GM12878 (cell line): ENCODE results near the gene ZNF423. TPM values are rescaled to one million over a fixed set of nuclear protein-coding genes. Genes with fewer than 3 reads are reported as not detected.

Experiments used
- ATAC-seq: fragments of 200-7000 bp; cut with Tn5 transposase; 3 replicates; pipeline ENCODE4 v1.9.1; 2020; ENCODE audit warnings: mild to moderate bottlenecking, moderate library complexity
- BruUV-seq: library from RNA; stranded (reverse); fragments of 400-500 nt; replicated peaks from 2 replicates; lab custom pipeline; 2021; lab: Mats Ljungman, UMichigan
- CTCF ChIA-PET: fragments of 300-600 bp; sonication (Branson Sonifier 250); formaldehyde crosslinking; extraction: SDS; loops from one replicate; lab custom pipeline; 2021; ENCODE audit warnings: inconsistent platforms; lab: Yijun Ruan, JAX
- POLR2A ChIA-PET: fragments of 350-600 bp; formaldehyde crosslinking; extraction: SDS; loops from one replicate; lab custom pipeline; 2021; ENCODE audit warnings: inconsistent platforms; lab: Charles Lee
- RAD21 ChIA-PET: fragments of 300-600 bp; sonication (Branson Sonifier 250); formaldehyde crosslinking; loops from one replicate; lab custom pipeline; 2023; ENCODE audit warnings: antibody characterized with exemption; ENCODE audit not compliant: unreplicated experiment; lab: Charles Lee
- SMC1A ChIA-PET: fragments of 300-600 bp; sonication (Branson Sonifier 250); formaldehyde crosslinking; loops from one replicate; lab custom pipeline; 2023; ENCODE audit not compliant: unreplicated experiment, uncharacterized antibody; lab: Charles Lee
- DNase-seq: peaks from one replicate; pipeline ENCODE4 v3.0.0-alpha.2; 2011; ENCODE audit warnings: low read depth, low spot score
- FAIRE-seq: peaks from 3 replicates; lab custom pipeline; 2011; peaks lifted over from hg19 to GRCh38; lab: Jason Lieb, UNC
- H2AFZ ChIP-seq: 2 replicates; pipeline ENCODE4 v1.6.0; 2011; ENCODE audit warnings: low read depth, low read length, control low read depth; ENCODE audit not compliant: control insufficient read depth
- H3K27ac ChIP-seq: 2 replicates; pipeline ENCODE4 v1.5.1; 2011; ENCODE audit warnings: control low read depth; ENCODE audit not compliant: control insufficient read depth, insufficient read depth
- H3K27me3 ChIP-seq, 2 experiments: replicated peaks in 1 of 2; 2 replicates each; pipeline versions ENCODE4 v1.6.0 to v1.6.1; 2011; ENCODE audit warnings: low read length in 1 of 2; ENCODE audit not compliant: control insufficient read depth in 2 of 2, insufficient read depth in 2 of 2
- H3K36me3 ChIP-seq, 2 experiments: 2 replicates each; pipeline ENCODE4 v1.5.1; 2011; ENCODE audit warnings: low read length in 1 of 2; ENCODE audit not compliant: control insufficient read depth in 2 of 2, insufficient read depth in 2 of 2
- H3K4me1 ChIP-seq: 2 replicates; pipeline ENCODE4 v1.6.1; 2011; ENCODE audit warnings: mild to moderate bottlenecking, low read length, moderate library complexity, mixed read lengths; ENCODE audit not compliant: control insufficient read depth, insufficient read depth
- H3K4me2 ChIP-seq: 2 replicates; pipeline ENCODE4 v1.6.0; 2011; ENCODE audit warnings: control low read depth; ENCODE audit not compliant: control insufficient read depth, insufficient read depth
- H3K4me3 ChIP-seq: fragments of 200-600 bp; sonication (generic); 2 replicates; pipeline ENCODE4 v1.5.1; 2016
- H3K79me2 ChIP-seq: 2 replicates; pipeline ENCODE4 v1.6.0; 2011; ENCODE audit warnings: low read length; ENCODE audit not compliant: control insufficient read depth, insufficient read depth
- H3K9ac ChIP-seq: 2 replicates; pipeline ENCODE4 v1.8.0; 2011; ENCODE audit warnings: low read length, control low read depth, mixed read lengths; ENCODE audit not compliant: control insufficient read depth, insufficient read depth
- H3K9me3 ChIP-seq: replicated peaks from 3 replicates; pipeline ENCODE4 v1.5.1; 2011; ENCODE audit warnings: mild to moderate bottlenecking, low read length; ENCODE audit not compliant: control insufficient read depth, insufficient read depth
- H4K20me1 ChIP-seq: 2 replicates; pipeline ENCODE4 v1.6.0; 2011; ENCODE audit not compliant: control insufficient read depth, insufficient read depth
- GATAD2B ChIP-seq: fragments of 450-650 bp; conservative IDR thresholded peaks from 2 replicates; pipeline ENCODE4 v1.6.1; 2017; ENCODE audit warnings: low read depth, mild to moderate bottlenecking, moderate library complexity
- HDAC2 ChIP-seq: fragments of 200-600 bp; sonication (generic); IDR thresholded peaks from 2 replicates; pipeline ENCODE4 v1.6.1; 2017
- KDM1A ChIP-seq: fragments of 200-600 bp; sonication (generic); IDR thresholded peaks from 2 replicates; pipeline ENCODE4 v1.6.1; 2016; ENCODE audit warnings: borderline replicate concordance
- MEF2A ChIP-seq: IDR thresholded peaks from 2 replicates; pipeline ENCODE4 v1.6.1; 2011; ENCODE audit warnings: low read depth, mild to moderate bottlenecking, low read length, moderate library complexity; ENCODE audit not compliant: insufficient read depth
- PML ChIP-seq: IDR thresholded peaks from 2 replicates; pipeline ENCODE4 v1.6.1; 2012; ENCODE audit warnings: low read length, inconsistent platforms
- RFX5 ChIP-seq: IDR thresholded peaks from 2 replicates; pipeline ENCODE4 v1.6.1; 2011; ENCODE audit warnings: low read depth, low read length, improper control_type of control experiment
- SREBF1 ChIP-seq: IDR thresholded peaks from 2 replicates; pipeline ENCODE4 v1.6.1; 2012; ENCODE audit warnings: mild to moderate bottlenecking, low read length
- TAF1 ChIP-seq: IDR thresholded peaks from 2 replicates; pipeline ENCODE4 v1.6.1; 2011; ENCODE audit warnings: mild to moderate bottlenecking, low read depth, low read length, borderline replicate concordance
- TCF7 ChIP-seq: IDR thresholded peaks from 2 replicates; pipeline ENCODE4 v1.6.1; 2014; ENCODE audit warnings: antibody characterized with exemption, borderline replicate concordance
- ZNF24 ChIP-seq: fragments of 450-650 bp; IDR thresholded peaks from 2 replicates; pipeline ENCODE4 v1.6.1; 2017; ENCODE audit warnings: antibody characterized with exemption, mild to moderate bottlenecking
- WGBS: methylation state at CpG from one replicate; pipeline ENCODE4 v1.1.6; 2016; ENCODE audit warnings: low lambda C conversion rate; ENCODE audit not compliant: insufficient replicate concordance, insufficient coverage; ENCODE audit errors: missing lambda C conversion rate; 5-methylcytosine and 5-hydroxymethylcytosine counted together
- in situ Hi-C: fragments of 300-500 bp; cut with MboI; formaldehyde crosslinking; loops from 9 replicates; pipeline ENCODE4 v1.14.3; 2018; ENCODE audit warnings: mixed read lengths
- intact Hi-C: fragments of 100-400 bp; cut with micrococcal nuclease; formaldehyde crosslinking; loops from one replicate; pipeline ENCODE4 v1.14.2; 2022; ENCODE audit not compliant: unreplicated experiment
- polyA plus RNA-seq, 11 experiments: library from polyadenylated mRNA; depleted of rRNA in 4 of 11; unstranded in 6 of 11; stranded (reverse) in 5 of 11; fragments of >200 nt; fragmentation: Nextera tagmentation in 4 of 11; fragmentation: Illumina TruSeq in 1 of 11; extraction: Ambion mirVana in 4 of 11; extraction: Trizol in 1 of 11; gene quantifications; 1 replicate in 1 of 11; 2 replicates in 10 of 11; pipeline versions ENCODE4 v1.2.1 to v1.2.3, GENCODE V29; 2011 to 2016; ENCODE audit warnings: inconsistent platforms in 2 of 11, missing spikeins in 2 of 11, low read depth in 1 of 11
- total RNA-seq, 4 experiments: library from RNA; depleted of rRNA in 3 of 4; stranded (reverse); fragments of >200 nt in 3 of 4; fragmentation: Illumina TruSeq in 1 of 4; extraction: Trizol in 1 of 4; gene quantifications; 2 replicates each; pipeline versions ENCODE4 v1.2.1 to v1.2.3, GENCODE V29; 2013 to 2021
- TF ChIP-seq, protein P1 (sequence below): IDR thresholded peaks from 2 replicates; pipeline ENCODE4 v1.6.1; 2012; ENCODE audit warnings: low read depth, low read length, improper control_type of control experiment
- TF ChIP-seq, protein P2 (sequence below): fragments of 450-650 bp; IDR thresholded peaks from 2 replicates; pipeline ENCODE4 v1.6.1; 2016; ENCODE audit warnings: mild to moderate bottlenecking

The ZNF423 gene
- total and polyA plus RNA-seq, 10 of the 15 experiments (the other 5 are each of a cell fraction or from before 2014, with no cell fraction given) = 0.03 to 0.64 (median 0.10) TPM

DNA sequence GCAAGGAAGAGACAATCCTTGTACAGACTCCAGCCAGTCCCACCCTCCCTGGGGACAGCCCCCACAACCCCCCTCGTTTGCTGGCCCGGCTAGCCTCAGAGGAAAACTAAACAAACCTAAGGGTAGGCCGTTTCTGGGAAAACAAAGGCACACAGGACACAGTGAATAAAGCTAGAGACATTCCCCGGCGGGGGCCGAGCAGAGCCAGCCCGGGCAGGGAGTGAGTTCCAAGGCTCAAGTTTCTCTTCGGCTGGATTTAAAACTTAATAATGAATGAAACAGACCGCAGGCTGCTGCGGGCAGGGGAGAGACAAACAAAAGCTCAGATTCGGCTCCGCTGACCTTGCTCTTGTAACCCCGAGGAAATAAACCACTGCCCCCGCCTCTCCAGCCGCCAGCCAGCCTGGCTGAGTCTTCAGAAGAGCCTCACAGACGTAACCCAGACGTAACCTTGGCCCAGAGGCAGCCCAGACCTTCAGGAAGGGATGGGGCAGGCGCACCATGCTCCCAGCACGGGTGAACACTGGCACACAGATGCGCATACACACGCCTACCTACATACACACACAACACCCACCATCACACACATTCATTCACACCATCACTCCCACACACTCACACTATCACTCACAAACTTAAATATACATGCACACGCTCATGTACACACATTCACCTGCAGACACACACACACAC lies 216.0 kb downstream of the ZNF423 start:
- H3K9me3 ChIP-seq = no peaks in the 10 kb centered on the region
- H3K9ac ChIP-seq = no peak overlapping the region
- H3K27me3 ChIP-seq = no peaks in the 10 kb centered on the region; a peak in 1 of 4 replicates
- WGBS = 18% methylated on average over 19 of the region's 22 CpGs
- ChIA-PET RAD21 (no interaction called here), CTCF (no interaction called here), SMC1A (no interaction called here), POLR2A (no interaction called here)
- BruUV-seq = no TSS peak
- H3K79me2 ChIP-seq = no peaks in the 10 kb centered on the region
- H3K4me1 ChIP-seq = peaks cover 20% of the 10 kb centered on the region
- no peaks in the 10 kb centered on the region for H3K36me3 ChIP-seq
- DNase-seq = no peak
- H4K20me1 ChIP-seq = no peaks in the 10 kb centered on the region
- in situ Hi-C loops (no loop called here), intact Hi-C loops (no loop called here)
- ATAC-seq = no peak
- H3K27ac ChIP-seq = no peak overlapping the region
- no peak overlapping the region for H3K4me3 ChIP-seq
- H3K4me2 ChIP-seq = no peak overlapping the region
- FAIRE-seq = no peak
- no peak overlapping the region for H2AFZ ChIP-seq
- TF ChIP-seq RFX5 = no peak
- no peak for TF ChIP-seq KDM1A
- TF ChIP-seq, protein P1, sequence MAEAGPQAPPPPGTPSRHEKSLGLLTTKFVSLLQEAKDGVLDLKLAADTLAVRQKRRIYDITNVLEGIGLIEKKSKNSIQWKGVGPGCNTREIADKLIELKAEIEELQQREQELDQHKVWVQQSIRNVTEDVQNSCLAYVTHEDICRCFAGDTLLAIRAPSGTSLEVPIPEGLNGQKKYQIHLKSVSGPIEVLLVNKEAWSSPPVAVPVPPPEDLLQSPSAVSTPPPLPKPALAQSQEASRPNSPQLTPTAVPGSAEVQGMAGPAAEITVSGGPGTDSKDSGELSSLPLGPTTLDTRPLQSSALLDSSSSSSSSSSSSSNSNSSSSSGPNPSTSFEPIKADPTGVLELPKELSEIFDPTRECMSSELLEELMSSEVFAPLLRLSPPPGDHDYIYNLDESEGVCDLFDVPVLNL = no peak
- no peak for TF ChIP-seq ZNF24
- no peak for TF ChIP-seq HDAC2
- TF ChIP-seq, protein P2, sequence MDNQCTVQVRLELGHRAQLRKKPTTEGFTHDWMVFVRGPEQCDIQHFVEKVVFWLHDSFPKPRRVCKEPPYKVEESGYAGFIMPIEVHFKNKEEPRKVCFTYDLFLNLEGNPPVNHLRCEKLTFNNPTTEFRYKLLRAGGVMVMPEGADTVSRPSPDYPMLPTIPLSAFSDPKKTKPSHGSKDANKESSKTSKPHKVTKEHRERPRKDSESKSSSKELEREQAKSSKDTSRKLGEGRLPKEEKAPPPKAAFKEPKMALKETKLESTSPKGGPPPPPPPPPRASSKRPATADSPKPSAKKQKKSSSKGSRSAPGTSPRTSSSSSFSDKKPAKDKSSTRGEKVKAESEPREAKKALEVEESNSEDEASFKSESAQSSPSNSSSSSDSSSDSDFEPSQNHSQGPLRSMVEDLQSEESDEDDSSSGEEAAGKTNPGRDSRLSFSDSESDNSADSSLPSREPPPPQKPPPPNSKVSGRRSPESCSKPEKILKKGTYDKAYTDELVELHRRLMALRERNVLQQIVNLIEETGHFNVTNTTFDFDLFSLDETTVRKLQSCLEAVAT = no peak
- no peak for TF ChIP-seq MEF2A
- no peak for TF ChIP-seq PML
- TF ChIP-seq TCF7 = no peak
- no peak for TF ChIP-seq GATAD2B
- no peak for TF ChIP-seq TAF1
- TF ChIP-seq SREBF1 = no peak
